Activated T-cell treated with anti-CD3 and anti-CD28 coated beads, Interleukin-2, amount 50 U/mL, for 4 hours (primary cell): ENCODE results near the gene ZNF766. TPM values are rescaled to one million over a fixed set of nuclear protein-coding genes. Genes with fewer than 3 reads are reported as not detected.

Experiments
- ATAC-seq, 2 donors: fragments of 200-7000 bp; cut with Tn5 transposase; one replicate each; pipeline ENCODE4 v1.10.0; 2021
- DNase-seq: peaks from one replicate; pipeline ENCODE4 v3.0.0-alpha.2; 2020
- H3K27me3 Mint-ChIP-seq: one replicate; pipeline ENCODE4 v1.8.0; 2021; ENCODE audit warnings: low read depth, mixed read lengths
- H3K36me3 Mint-ChIP-seq: one replicate; pipeline ENCODE4 v1.8.0; 2022; ENCODE audit warnings: mixed read lengths; ENCODE audit not compliant: insufficient read depth
- H3K4me1 Mint-ChIP-seq: one replicate; pipeline ENCODE4 v1.8.0; 2021; ENCODE audit warnings: low read depth, mixed read lengths
- H3K4me3 Mint-ChIP-seq: one replicate; pipeline ENCODE4 v1.8.0; 2021; ENCODE audit warnings: mild to moderate bottlenecking, moderate library complexity, mixed read lengths
- H3K9me3 Mint-ChIP-seq: one replicate; pipeline ENCODE4 v1.8.0; 2021; ENCODE audit warnings: mixed read lengths
- total RNA-seq, 3 donors: library from RNA; stranded (reverse); gene quantifications; one replicate each; pipeline ENCODE4 v1.2.1, GENCODE V29; 2021

ZNF766 gene
- 10 to 100 TPM; 13.1 to 15.9 (median 13.6) TPM for total RNA-seq

DNA sequence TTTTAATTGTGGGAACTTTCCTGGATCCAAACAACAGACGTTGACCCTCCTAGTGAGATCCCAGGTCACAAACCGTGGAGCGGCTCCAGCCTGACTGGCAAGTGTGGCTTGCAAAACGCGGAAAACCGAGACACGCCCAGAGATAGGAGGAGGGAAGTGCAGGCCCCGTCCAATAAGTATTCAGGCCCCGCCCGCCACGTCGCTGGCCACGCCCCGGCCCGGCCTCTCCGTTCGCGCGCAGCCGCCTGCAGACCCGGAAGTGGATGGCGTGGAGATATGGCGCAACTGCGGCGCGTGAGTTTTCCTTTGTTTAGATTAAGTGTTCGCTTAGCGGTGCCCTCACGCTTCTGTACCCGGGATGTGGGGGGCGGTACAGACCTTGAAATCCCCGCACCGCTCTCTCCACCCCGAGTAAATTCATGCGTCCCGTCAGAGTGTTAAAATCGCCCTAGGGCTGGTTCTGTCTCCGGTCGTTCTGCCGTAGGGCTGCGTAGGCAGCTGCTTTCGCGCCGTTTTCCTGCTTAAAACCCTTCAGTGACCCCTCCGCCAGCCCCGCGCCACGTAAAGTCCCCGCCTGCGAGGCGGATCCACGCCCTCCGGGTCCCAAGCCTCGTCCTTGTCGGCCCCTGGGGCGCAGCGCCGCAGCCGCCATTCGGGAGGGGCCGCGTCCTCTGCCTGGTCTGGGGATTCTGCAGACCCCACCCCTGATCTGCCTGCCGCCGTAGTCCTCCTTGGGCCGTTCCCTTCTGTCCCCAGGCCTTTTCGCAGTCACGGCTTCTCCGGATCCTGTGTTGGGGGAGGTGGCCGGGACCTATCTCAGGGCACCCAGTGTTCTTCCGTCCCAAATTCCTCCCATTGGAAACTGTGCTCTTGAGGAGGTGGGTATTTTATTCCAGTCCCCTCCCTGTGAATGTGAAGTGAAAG lies at the start of gene ZNF766:
Gene ZNF766, plus strand, starts transcription at position 250 of the 924 bp plus-strand sequence. Its CDS starts 27 bp downstream, at position 277.
- Mint-ChIP-seq H3K4me1 (peaks cover 37% of the 10 kb centered on the region), H3K4me3 (peak within 1 kb of the TSS; percentile 97), H3K27me3 (no peaks in the 10 kb centered on the region), H3K9me3 (peaks cover 15% of the 10 kb centered on the region), H3K36me3 (peaks cover 31% of the 10 kb centered on the region)
- peak; percentile 98 for ATAC-seq
- peak; percentile 98 for DNase-seq

GRCh38 chr19:52219611-52220010 lies 49.8 kb upstream of the ZNF766 start:
- no peaks in the 10 kb centered on the region for H3K27me3 Mint-ChIP-seq
- ATAC-seq, result no peak
- DNase-seq, result no peak
- peaks cover 62% of the 10 kb centered on the region for H3K36me3 Mint-ChIP-seq
- no peak overlapping the region for H3K4me3 Mint-ChIP-seq
- no peaks in the 10 kb centered on the region for H3K9me3 Mint-ChIP-seq
- no peaks in the 10 kb centered on the region for H3K4me1 Mint-ChIP-seq

- DNase-seq (no peak), ATAC-seq (no peak)
- Mint-ChIP-seq H3K36me3 (peaks cover 69% of the 10 kb centered on the region), H3K9me3 (no peaks in the 10 kb centered on the region), H3K4me3 (no peak overlapping the region), H3K27me3 (no peaks in the 10 kb centered on the region), H3K4me1 (no peaks in the 10 kb centered on the region)
Measured at GRCh38 chr19:52221031-52221430, 48.4 kb upstream of the ZNF766 start.

GRCh38 chr19:52221831-52222375 lies 47.5 kb upstream of the ZNF766 start:
- ATAC-seq (no peak), DNase-seq (no peak)
- Mint-ChIP-seq H3K27me3 (no peaks in the 10 kb centered on the region), H3K9me3 (no peaks in the 10 kb centered on the region), H3K4me3 (no peak overlapping the region), H3K4me1 (peaks cover 5% of the 10 kb centered on the region), H3K36me3 (peaks cover 75% of the 10 kb centered on the region)

DNA sequence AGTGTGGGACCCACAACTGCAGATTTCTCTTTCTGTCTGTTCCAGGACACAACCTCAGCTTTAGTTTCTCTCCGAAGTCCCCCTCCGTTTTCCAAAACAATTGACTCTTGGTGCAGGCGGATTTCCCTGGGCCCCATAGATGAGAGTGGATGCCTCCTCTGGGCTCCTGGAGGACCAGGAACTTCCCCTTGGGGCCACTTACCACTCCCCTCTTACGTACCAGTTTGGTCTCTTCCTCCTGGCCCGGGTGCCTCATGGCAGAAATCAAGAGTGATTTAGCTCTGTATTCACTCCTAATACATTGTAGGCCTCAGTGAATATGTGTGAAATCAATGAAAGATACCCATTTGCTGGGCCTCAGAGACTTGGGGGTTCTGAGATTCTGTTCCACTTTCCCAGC lies 45.2 kb upstream of the ZNF766 start:
- ATAC-seq (no peak), DNase-seq (no peak)
- H3K36me3 Mint-ChIP-seq, result peaks cover 71% of the 10 kb centered on the region
- H3K4me3 Mint-ChIP-seq, result no peak overlapping the region
- H3K4me1 Mint-ChIP-seq, result peaks cover 9% of the 10 kb centered on the region
- H3K27me3 Mint-ChIP-seq, result no peaks in the 10 kb centered on the region
- no peaks in the 10 kb centered on the region for H3K9me3 Mint-ChIP-seq

- ATAC-seq, result peak; percentile 59 to 70
- H3K4me3 Mint-ChIP-seq, result no peak overlapping the region
Measured at GRCh38 chr19:52226652-52227051, 42.7 kb upstream of the ZNF766 start.

DNA sequence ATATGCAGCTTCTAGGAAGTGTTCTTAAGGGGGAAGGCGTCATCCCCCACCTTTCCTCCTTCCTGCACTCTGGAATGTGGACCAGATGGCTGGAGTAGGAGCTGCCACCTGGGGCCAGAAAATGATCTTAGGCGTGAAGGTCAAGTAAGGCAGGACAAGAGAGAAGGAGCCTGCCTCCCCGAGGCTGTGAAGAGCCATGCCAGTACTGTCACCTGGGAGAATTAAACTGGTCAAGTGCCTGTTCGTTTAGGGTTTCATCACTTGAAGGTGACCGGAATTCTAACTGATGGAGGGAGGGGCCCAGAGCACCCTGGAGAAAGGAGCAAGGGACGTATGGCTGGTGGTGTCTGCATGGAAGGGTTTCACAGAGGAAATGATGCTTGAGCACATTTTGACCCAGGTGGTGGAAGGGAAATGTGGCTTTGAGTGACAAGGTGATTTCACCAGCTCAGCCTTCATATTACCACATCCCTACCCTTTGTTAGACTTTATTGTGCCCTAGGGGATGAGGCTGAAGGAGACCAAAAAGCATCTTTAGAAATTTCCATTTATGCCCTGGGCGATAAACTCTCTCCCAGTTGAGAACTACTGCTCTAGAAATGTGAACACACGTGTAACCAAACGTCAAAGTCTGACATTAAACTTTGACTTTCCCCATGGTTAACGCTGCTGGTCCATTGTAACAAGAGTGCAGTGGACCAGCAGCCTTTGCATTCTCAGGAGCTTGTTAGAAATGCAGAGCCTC lies 42.0 kb upstream of the ZNF766 start:
- Mint-ChIP-seq H3K36me3 (peaks cover 45% of the 10 kb centered on the region), H3K27me3 (no peaks in the 10 kb centered on the region), H3K4me1 (peaks cover 9% of the 10 kb centered on the region), H3K4me3 (no peak overlapping the region), H3K9me3 (no peaks in the 10 kb centered on the region)
- ATAC-seq (no peak), DNase-seq (no peak)

More at GRCh38 chr19:52226652-52227051, 42.7 kb upstream of the ZNF766 start:
- Mint-ChIP-seq H3K36me3 (peaks cover 52% of the 10 kb centered on the region), H3K9me3 (no peaks in the 10 kb centered on the region), H3K27me3 (no peaks in the 10 kb centered on the region), H3K4me1 (peaks cover 9% of the 10 kb centered on the region)
- no peak for DNase-seq

DNA sequence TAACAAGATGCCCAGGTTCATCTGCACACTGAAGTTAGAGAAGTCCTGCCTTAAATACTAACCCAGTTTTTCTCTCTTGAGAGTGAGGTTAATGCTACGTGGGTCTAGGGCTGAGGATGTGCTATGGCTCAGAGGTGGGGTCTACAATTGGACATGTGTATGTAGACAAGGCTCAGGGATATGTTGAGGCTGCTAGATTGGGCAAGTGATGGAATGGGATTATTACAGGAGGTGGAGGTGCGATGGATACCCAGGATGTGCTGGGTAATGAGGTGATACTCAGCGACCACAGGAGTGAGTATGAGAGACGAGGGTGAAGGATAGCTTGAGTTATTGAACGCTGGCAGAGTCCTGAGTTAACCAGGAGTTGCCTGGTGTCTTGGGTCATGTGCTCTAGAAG lies 41.4 kb upstream of the ZNF766 start:
- ATAC-seq, result no peak
- H3K27me3 Mint-ChIP-seq, result no peaks in the 10 kb centered on the region
- peaks cover 9% of the 10 kb centered on the region for H3K4me1 Mint-ChIP-seq
- no peak overlapping the region for H3K4me3 Mint-ChIP-seq
- no peaks in the 10 kb centered on the region for H3K9me3 Mint-ChIP-seq
- peaks cover 41% of the 10 kb centered on the region for H3K36me3 Mint-ChIP-seq
- DNase-seq, result no peak

- DNase-seq (no peak), ATAC-seq (no peak)
- peaks cover 9% of the 10 kb centered on the region for H3K4me1 Mint-ChIP-seq
- H3K4me3 Mint-ChIP-seq, result no peak overlapping the region
- H3K27me3 Mint-ChIP-seq, result no peaks in the 10 kb centered on the region
- peaks cover 26% of the 10 kb centered on the region for H3K36me3 Mint-ChIP-seq
- H3K9me3 Mint-ChIP-seq, result no peaks in the 10 kb centered on the region
Measured at GRCh38 chr19:52229524-52229923, 39.9 kb upstream of the ZNF766 start.

GRCh38 chr19:52230685-52231084 lies 38.7 kb upstream of the ZNF766 start:
- no peaks in the 10 kb centered on the region for H3K9me3 Mint-ChIP-seq

DNA sequence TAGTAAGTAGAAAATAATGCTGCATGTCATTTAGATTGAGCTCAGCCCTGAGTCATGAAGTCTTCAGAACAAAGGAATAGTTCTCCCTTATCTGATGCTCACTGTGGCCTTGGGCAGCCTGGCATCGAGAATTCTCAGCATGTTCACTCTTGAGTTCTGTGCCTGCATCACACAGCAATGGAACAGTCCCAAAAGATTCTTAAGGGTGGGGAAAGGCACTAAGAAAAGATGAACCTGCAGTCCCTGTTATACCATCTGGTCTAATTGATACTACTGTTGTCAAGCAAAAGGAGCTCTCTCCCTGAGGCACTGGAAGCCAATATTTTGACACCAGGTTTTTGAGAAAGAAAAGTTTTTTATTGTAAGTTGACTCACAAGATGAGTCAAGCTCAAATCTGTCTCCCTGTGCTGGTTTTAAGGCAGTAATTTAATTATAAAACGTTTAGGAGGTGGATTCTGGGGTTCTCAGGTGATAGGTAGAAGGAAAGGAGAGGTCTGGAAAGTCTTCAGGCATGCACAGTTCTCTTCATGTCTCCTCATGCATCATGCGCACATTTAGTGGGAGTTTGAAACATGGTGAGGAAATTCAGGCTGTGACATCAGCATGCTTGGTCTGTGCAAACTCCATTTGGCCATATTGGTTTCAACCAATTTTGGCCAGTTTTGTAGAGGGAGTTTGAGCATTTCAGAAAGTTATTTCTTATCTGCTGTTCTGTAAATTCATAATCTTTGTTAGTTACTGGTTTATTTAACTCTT lies 38.1 kb upstream of the ZNF766 start:
- no peaks in the 10 kb centered on the region for H3K27me3 Mint-ChIP-seq
- DNase-seq, result no peak
- ATAC-seq, result no peak
- H3K4me1 Mint-ChIP-seq, result peaks cover 7% of the 10 kb centered on the region
- peaks cover 15% of the 10 kb centered on the region for H3K36me3 Mint-ChIP-seq
- no peaks in the 10 kb centered on the region for H3K9me3 Mint-ChIP-seq
- H3K4me3 Mint-ChIP-seq, result no peak overlapping the region

More at GRCh38 chr19:52230685-52231084, 38.7 kb upstream of the ZNF766 start:
- no peak overlapping the region for H3K4me3 Mint-ChIP-seq
- ATAC-seq, result no peak
- H3K27me3 Mint-ChIP-seq, result no peaks in the 10 kb centered on the region
- H3K36me3 Mint-ChIP-seq, result peaks cover 20% of the 10 kb centered on the region
- DNase-seq, result no peak
- peaks cover 9% of the 10 kb centered on the region for H3K4me1 Mint-ChIP-seq

GRCh38 chr19:52234406-52234805 lies 35.0 kb upstream of the ZNF766 start:
- no peak for ATAC-seq
- Mint-ChIP-seq H3K4me3 (no peak overlapping the region), H3K36me3 (no peaks in the 10 kb centered on the region), H3K4me1 (no peaks in the 10 kb centered on the region), H3K9me3 (no peaks in the 10 kb centered on the region), H3K27me3 (no peaks in the 10 kb centered on the region)
- DNase-seq, result no peak

- ATAC-seq, result no peak
- Mint-ChIP-seq H3K4me1 (no peaks in the 10 kb centered on the region), H3K4me3 (no peak overlapping the region), H3K27me3 (no peaks in the 10 kb centered on the region), H3K9me3 (no peaks in the 10 kb centered on the region), H3K36me3 (no peaks in the 10 kb centered on the region)
- DNase-seq, result no peak
Measured at GRCh38 chr19:52237197-52237596, 32.2 kb upstream of the ZNF766 start.
